ENCODE results near the gene PPP1R10.

Gene PPP1R10

GRCh38 chr6:30644769-30645168 is 27.7 kb upstream of the PPP1R10 start:
- H3K36me3 ChIP-seq (ENCODE audit: control insufficient read depth in 4 of 4, insufficient read depth in 4 of 4, low read length in 3 of 4): peaks cover 5 to 46% (median 14%) of the 10 kb centered on the region in 4 experiments
- no peaks in the 10 kb centered on the region for H3K27me3 ChIP-seq (replicated peaks in 2 of 5; ENCODE audit: control insufficient read depth in 4 of 5, insufficient read depth in 5 of 5, low read length in 4 of 5)
- peaks cover 11 to 68% (median 54%) of the 10 kb centered on the region in 4 experiments for H3K4me1 ChIP-seq (ENCODE audit: control extremely low read depth in 1 of 4, control insufficient read depth in 4 of 4, insufficient read depth in 4 of 4, low read length in 3 of 4)
- WGBS (ENCODE audit: insufficient coverage): 50% methylated on average over 5 of the region's 5 CpGs
- H3K27ac ChIP-seq (ENCODE audit: insufficient read depth in 1 of 2, low read depth in 1 of 2, low read length in 2 of 2, poor library complexity in 1 of 2, severe bottlenecking in 2 of 2): no peak overlapping the region
- peak overlapping the region in 1 of 7 experiments; percentile 17 for H3K4me3 ChIP-seq (ENCODE audit: control insufficient read depth in 1 of 7, extremely low read depth in 1 of 7, insufficient read depth in 4 of 7, low read depth in 2 of 7, low read length in 6 of 7)
- no peaks in the 10 kb centered on the region for H3K9me3 ChIP-seq (ENCODE audit: control extremely low read depth in 1 of 5, control insufficient read depth in 4 of 5, insufficient read depth in 2 of 5, low read depth in 1 of 5, low read length in 4 of 5)
- ChIA-PET POLR2A (interaction anchor here (1.1 kb wide), 1 partner anchor 26 kb away, joined by 3 read pairs; no protein-coding TSS in a partner anchor), CTCF (interaction anchor here (7.6 kb wide), 1 partner anchor 16 kb away, joined by 97 read pairs; the partner anchor contains the start of gene ATAT1)
- no peak for DNase-seq

- 94% methylated on average over 2 of the region's 2 CpGs for WGBS (ENCODE audit: insufficient coverage)
- H3K27ac ChIP-seq (ENCODE audit: insufficient read depth in 1 of 2, low read depth in 1 of 2, low read length in 2 of 2, poor library complexity in 1 of 2, severe bottlenecking in 2 of 2): no peak overlapping the region
- no peaks in the 10 kb centered on the region for H3K9me3 ChIP-seq (ENCODE audit: control extremely low read depth in 1 of 5, control insufficient read depth in 4 of 5, insufficient read depth in 2 of 5, low read depth in 1 of 5, low read length in 4 of 5)
- H3K4me3 ChIP-seq (ENCODE audit: control insufficient read depth in 1 of 7, extremely low read depth in 1 of 7, insufficient read depth in 4 of 7, low read depth in 2 of 7, low read length in 6 of 7): no peak overlapping the region
- peaks cover 11 to 65% (median 54%) of the 10 kb centered on the region in 4 experiments for H3K4me1 ChIP-seq (ENCODE audit: control extremely low read depth in 1 of 4, control insufficient read depth in 4 of 4, insufficient read depth in 4 of 4, low read length in 3 of 4)
- no peak for DNase-seq
- H3K27me3 ChIP-seq (replicated peaks in 2 of 5; ENCODE audit: control insufficient read depth in 4 of 5, insufficient read depth in 5 of 5, low read length in 4 of 5): no peaks in the 10 kb centered on the region
- ChIA-PET POLR2A (interaction anchor here (1.1 kb wide), 1 partner anchor 25 kb away, joined by 3 read pairs; no protein-coding TSS in a partner anchor), CTCF (interaction anchor here (3.6 to 7.6 kb wide), 2 partner anchors 15 to 79 kb away, joined by 17 to 97 read pairs; partner anchors contain the start of gene ATAT1)
- peaks cover 5 to 42% (median 13%) of the 10 kb centered on the region in 4 experiments for H3K36me3 ChIP-seq (ENCODE audit: control insufficient read depth in 4 of 4, insufficient read depth in 4 of 4, low read length in 3 of 4)
These were observed 26.6 kb upstream of the PPP1R10 start for GRCh38 chr6:30643656-30644055.

GRCh38 chr6:30641048-30641447 is 24.0 kb upstream of the PPP1R10 start:
- H3K4me1 ChIP-seq (ENCODE audit: control extremely low read depth in 1 of 4, control insufficient read depth in 4 of 4, insufficient read depth in 4 of 4, low read length in 3 of 4): peaks cover 4 to 49% (median 39%) of the 10 kb centered on the region in 4 experiments
- ChIA-PET POLR2A (interaction anchor here (0.5 to 1.0 kb wide), 3 partner anchors 24 to 507 kb away, joined by 3 to 7 read pairs (median 6); partner anchors contain the start of gene PPP1R10), CTCF (interaction anchor here (0.7 to 7.6 kb wide), 15 partner anchors 10 to 159 kb away, joined by 3 to 97 read pairs (median 5); partner anchors contain the start of genes ATAT1, DHX16 and MRPS18B)
- peak overlapping the region in 1 of 7 experiments; percentile 8 for H3K4me3 ChIP-seq (ENCODE audit: control insufficient read depth in 1 of 7, extremely low read depth in 1 of 7, insufficient read depth in 4 of 7, low read depth in 2 of 7, low read length in 6 of 7)
- peaks cover 6 to 42% (median 13%) of the 10 kb centered on the region in 4 experiments for H3K36me3 ChIP-seq (ENCODE audit: control insufficient read depth in 4 of 4, insufficient read depth in 4 of 4, low read length in 3 of 4)
- H3K27me3 ChIP-seq (replicated peaks in 2 of 5; ENCODE audit: control insufficient read depth in 4 of 5, insufficient read depth in 5 of 5, low read length in 4 of 5): no peaks in the 10 kb centered on the region
- H3K27ac ChIP-seq (ENCODE audit: insufficient read depth in 1 of 2, low read depth in 1 of 2, low read length in 2 of 2, poor library complexity in 1 of 2, severe bottlenecking in 2 of 2): no peak overlapping the region
- no peaks in the 10 kb centered on the region for H3K9me3 ChIP-seq (ENCODE audit: control extremely low read depth in 1 of 5, control insufficient read depth in 4 of 5, insufficient read depth in 2 of 5, low read depth in 1 of 5, low read length in 4 of 5)
- WGBS (ENCODE audit: insufficient coverage): 0% methylated on average over 1 of the region's 1 CpG
- peak in 2 of 3 donors; percentile 59 to 60 for DNase-seq

GRCh38 chr6:30640481-30640880 is 23.4 kb upstream of the PPP1R10 start:
- no peak overlapping the region for H3K27ac ChIP-seq (ENCODE audit: insufficient read depth in 1 of 2, low read depth in 1 of 2, low read length in 2 of 2, poor library complexity in 1 of 2, severe bottlenecking in 2 of 2)
- no peaks in the 10 kb centered on the region for H3K9me3 ChIP-seq (ENCODE audit: control extremely low read depth in 1 of 5, control insufficient read depth in 4 of 5, insufficient read depth in 2 of 5, low read depth in 1 of 5, low read length in 4 of 5)
- H3K4me1 ChIP-seq (ENCODE audit: control extremely low read depth in 1 of 4, control insufficient read depth in 4 of 4, insufficient read depth in 4 of 4, low read length in 3 of 4): peaks cover 4 to 44% (median 34%) of the 10 kb centered on the region in 4 experiments
- 27% methylated on average over 4 of the region's 10 CpGs for WGBS (ENCODE audit: insufficient coverage)
- peaks cover 4 to 37% (median 14%) of the 10 kb centered on the region in 4 experiments for H3K36me3 ChIP-seq (ENCODE audit: control insufficient read depth in 4 of 4, insufficient read depth in 4 of 4, low read length in 3 of 4)
- H3K27me3 ChIP-seq (replicated peaks in 2 of 5; ENCODE audit: control insufficient read depth in 4 of 5, insufficient read depth in 5 of 5, low read length in 4 of 5): no peaks in the 10 kb centered on the region
- H3K4me3 ChIP-seq (ENCODE audit: control insufficient read depth in 1 of 7, extremely low read depth in 1 of 7, insufficient read depth in 4 of 7, low read depth in 2 of 7, low read length in 6 of 7): no peak overlapping the region
- DNase-seq: peak in 2 of 3 donors; percentile 48 to 57
- POLR2A ChIA-PET: interaction anchor here (1.0 kb wide), 1 partner anchor 25 kb away, joined by 7 read pairs; no protein-coding TSS in a partner anchor
- CTCF ChIA-PET: interaction anchor here (0.6 to 7.6 kb wide), 16 partner anchors 11 to 158 kb away, joined by 3 to 97 read pairs (median 5); partner anchors contain the start of genes ATAT1, DHX16 and MRPS18B

GRCh38 chr6:30635834-30636233 is 18.8 kb upstream of the PPP1R10 start:
- H3K36me3 ChIP-seq (ENCODE audit: control insufficient read depth in 4 of 4, insufficient read depth in 4 of 4, low read length in 3 of 4): peaks cover 5 to 26% (median 14%) of the 10 kb centered on the region in 4 experiments
- POLR2A ChIA-PET: interaction anchor here (0.7 kb wide), 1 partner anchor 95 kb away, joined by 3 read pairs; no protein-coding TSS in a partner anchor
- CTCF ChIA-PET: interaction anchor here (0.7 to 0.8 kb wide), 3 partner anchors 9 to 100 kb away, joined by 3 read pairs; partner anchors contain the start of gene ATAT1
- no peaks in the 10 kb centered on the region for H3K27me3 ChIP-seq (replicated peaks in 2 of 5; ENCODE audit: control insufficient read depth in 4 of 5, insufficient read depth in 5 of 5, low read length in 4 of 5)
- H3K9me3 ChIP-seq (ENCODE audit: control extremely low read depth in 1 of 5, control insufficient read depth in 4 of 5, insufficient read depth in 2 of 5, low read depth in 1 of 5, low read length in 4 of 5): no peaks in the 10 kb centered on the region
- no peak overlapping the region for H3K27ac ChIP-seq (ENCODE audit: insufficient read depth in 1 of 2, low read depth in 1 of 2, low read length in 2 of 2, poor library complexity in 1 of 2, severe bottlenecking in 2 of 2)
- no peak overlapping the region for H3K4me3 ChIP-seq (ENCODE audit: control insufficient read depth in 1 of 7, extremely low read depth in 1 of 7, insufficient read depth in 4 of 7, low read depth in 2 of 7, low read length in 6 of 7)
- 96% methylated on average over 3 of the region's 3 CpGs for WGBS (ENCODE audit: insufficient coverage)
- peaks cover 0 to 11% (median 8%) of the 10 kb centered on the region in 4 experiments for H3K4me1 ChIP-seq (ENCODE audit: control extremely low read depth in 1 of 4, control insufficient read depth in 4 of 4, insufficient read depth in 4 of 4, low read length in 3 of 4)
- no peak for DNase-seq

GRCh38 chr6:30626484-30627366 is 9.7 kb upstream of the PPP1R10 start, which contains the start of gene ATAT1:
TSS of gene ATAT1 (plus strand) at chr6:30626874.
- Histone ChIP-seq H3K4me1 (ENCODE audit: control extremely low read depth in 1 of 4, control insufficient read depth in 4 of 4, insufficient read depth in 4 of 4, low read length in 3 of 4) (peaks cover 4 to 15% (median 14%) of the 10 kb centered on the region in 4 experiments), H3K9me3 (ENCODE audit: control extremely low read depth in 1 of 5, control insufficient read depth in 4 of 5, insufficient read depth in 2 of 5, low read depth in 1 of 5, low read length in 4 of 5) (no peaks in the 10 kb centered on the region), H3K4me3 (ENCODE audit: control insufficient read depth in 1 of 7, extremely low read depth in 1 of 7, insufficient read depth in 4 of 7, low read depth in 2 of 7, low read length in 6 of 7) (peak within 1 kb of the TSS; percentile 62 to 95 (median 78)), H3K27me3 (replicated peaks in 2 of 5; ENCODE audit: control insufficient read depth in 4 of 5, insufficient read depth in 5 of 5, low read length in 4 of 5) (no peaks in the 10 kb centered on the region), H3K27ac (ENCODE audit: insufficient read depth in 1 of 2, low read depth in 1 of 2, low read length in 2 of 2, poor library complexity in 1 of 2, severe bottlenecking in 2 of 2) (peak within 1 kb of the TSS; percentile 86 to 87), H3K36me3 (ENCODE audit: control insufficient read depth in 4 of 4, insufficient read depth in 4 of 4, low read length in 3 of 4) (peaks cover 8 to 67% (median 39%) of the 10 kb centered on the region in 4 experiments)
- WGBS (ENCODE audit: insufficient coverage): 0% methylated on average over 33 of the region's 36 CpGs
- DNase-seq: peak; percentile 89 to 92 (median 91)
- ChIA-PET CTCF (interaction anchor here (0.7 to 11.0 kb wide), 15 partner anchors 9 to 104 kb away, joined by 3 to 97 read pairs (median 4); partner anchors contain the start of genes C6orf136, DHX16 and MRPS18B), POLR2A (interaction anchor here (0.6 to 1.9 kb wide), 5 partner anchors 9 to 104 kb away, joined by 3 to 19 read pairs (median 4); partner anchors contain the start of genes MRPS18B and PPP1R10)
